ENCODE data around the gene PEX11G.

DNA sequence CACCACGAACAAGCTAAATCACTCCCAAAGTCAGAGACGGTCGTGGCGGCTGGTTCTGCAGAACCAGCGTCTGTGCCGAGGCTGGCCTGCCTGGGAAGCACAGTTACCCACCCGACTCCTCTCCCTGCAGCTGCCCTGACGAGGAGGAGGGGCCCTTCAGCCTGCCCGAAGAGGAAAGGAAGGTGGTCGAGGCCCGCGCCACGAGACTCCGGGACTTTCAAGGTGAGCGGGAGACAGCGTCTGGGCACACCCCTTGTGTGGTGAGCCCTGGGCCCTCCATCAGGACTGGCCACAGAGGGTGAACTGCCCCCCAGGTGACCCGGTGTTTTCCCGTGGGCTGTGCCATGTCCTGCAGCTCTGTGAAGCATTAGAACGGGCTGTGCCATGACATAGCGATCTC lies 29.1 kb downstream of the PEX11G start:
- TF ChIP-seq POLR2A (IDR thresholded peaks at IDR 0.05; ENCODE audit: low read depth, low read length) (no peak), TAF1 (IDR thresholded peaks at IDR 0.05; ENCODE audit: low read depth, low read length) (no peak)

All from GM12891 (cell line).